ENCODE results near the gene MFAP4. TPM values are rescaled to one million over a fixed set of nuclear protein-coding genes. Genes with fewer than 3 reads are reported as not detected.

The MFAP4 gene
- total RNA-seq, 1 experiment from 2014 or later: 0.52 TPM

DNA sequence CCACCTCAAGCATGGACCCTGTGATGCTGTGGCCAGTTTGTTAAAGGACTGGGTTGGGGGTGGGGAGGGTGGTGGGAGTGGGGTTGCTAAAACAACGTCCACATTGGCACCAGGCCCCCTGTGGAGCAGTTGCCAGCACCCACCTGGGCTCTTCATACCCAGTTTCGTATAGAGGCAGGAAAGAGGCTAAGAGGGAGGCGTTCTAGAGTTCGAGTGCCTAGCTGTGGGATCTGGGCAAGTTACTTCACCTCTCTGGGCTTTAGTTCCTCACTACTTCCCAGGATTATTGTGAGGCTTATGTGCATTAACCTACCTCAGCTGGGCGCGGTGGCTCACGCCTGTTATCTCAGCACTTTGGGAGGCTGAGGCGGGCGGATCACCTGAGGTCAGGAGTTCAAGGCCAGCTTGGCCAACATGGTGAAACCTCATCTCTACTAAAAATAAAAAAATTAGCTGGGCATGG, 1.4 kb downstream of the MFAP4 start:
- no peak overlapping the region for H3K4me2 ChIP-seq (ENCODE audit: low read length)
- BruUV-seq (replicated peaks): no TSS peak
- ATAC-seq (no peak), DNase-seq (ENCODE audit: low read depth, low spot score) (no peak)
- H3K4me1 ChIP-seq (ENCODE audit: control insufficient read depth in 1 of 2, insufficient read depth in 2 of 2, low read length in 2 of 2): peaks cover 0 to 20% of the 10 kb centered on the region in 2 experiments; a peak in 2 of 4 replicates
- ChIA-PET CTCF (no interaction called here), POLR2A (no interaction called here), RAD21 (ENCODE audit: low non-redundant PET in 1 of 2, low total read pairs in 2 of 2, uncharacterized antibody in 2 of 2, unreplicated experiment in 2 of 2) (no interaction called here)
- H3K27ac ChIP-seq (ENCODE audit: low read depth, low read length): no peak overlapping the region
- intact Hi-C loops (cut with micrococcal nuclease): no loop called here
- H3K36me3 ChIP-seq (ENCODE audit: control insufficient read depth in 1 of 2, insufficient read depth in 2 of 2, low read length in 2 of 2): peaks cover 10 to 16% of the 10 kb centered on the region in 2 experiments; a peak in 2 of 4 replicates
- no peak overlapping the region for H3K9ac ChIP-seq (ENCODE audit: low read length)
- no peak overlapping the region for H2AFZ ChIP-seq (ENCODE audit: low read depth, low read length, poor library complexity, severe bottlenecking)
- H3K27me3 ChIP-seq (ENCODE audit: insufficient read depth, low read length): no peaks in the 10 kb centered on the region
- H3K4me3 ChIP-seq (replicated peaks in 1 of 2; ENCODE audit: low read depth in 1 of 2, low read length in 2 of 2): no peak overlapping the region
- H3K9me3 ChIP-seq (ENCODE audit: control insufficient read depth in 1 of 2, insufficient read depth in 1 of 2, low read depth in 1 of 2, low read length in 2 of 2): no peaks in the 10 kb centered on the region
- H3K79me2 ChIP-seq (ENCODE audit: insufficient read depth, low read length): no peaks in the 10 kb centered on the region
- TF ChIP-seq EGR1 (IDR thresholded peaks at IDR 0.05; ENCODE audit: low read depth) (no peak), POLR2A (IDR thresholded peaks at IDR 0.05; ENCODE audit: borderline replicate concordance, extremely low read depth, insufficient read depth, insufficient read length) (no peak), SRF (IDR thresholded peaks at IDR 0.05; ENCODE audit: low read depth) (no peak), EZH2phosphoT487 (IDR thresholded peaks at IDR 0.05; ENCODE audit: borderline replicate concordance) (no peak), ZFX (IDR thresholded peaks at IDR 0.05) (no peak), CEBPB (IDR thresholded peaks at IDR 0.05; ENCODE audit: low read depth) (no peak), YY1 (IDR thresholded peaks at IDR 0.05; ENCODE audit: extremely low read depth, insufficient replicate concordance, low read depth, low read length) (no peak), ELF1 (IDR thresholded peaks at IDR 0.05; ENCODE audit: borderline replicate concordance, low read depth) (no peak), CBX3 (IDR thresholded peaks at IDR 0.05; ENCODE audit: low read depth) (no peak), POLR2AphosphoS5 (IDR thresholded peaks at IDR 0.05; ENCODE audit: low read depth, low read length) (no peak), EZH2 (IDR thresholded peaks at IDR 0.05) (no peak), TCF7L2 (IDR thresholded peaks at IDR 0.05; ENCODE audit: borderline replicate concordance, extremely low read depth, insufficient read depth, insufficient read length) (no peak), SIN3A (IDR thresholded peaks at IDR 0.05; ENCODE audit: low read depth) (no peak), ZNF274 (IDR thresholded peaks at IDR 0.05; ENCODE audit: low read depth, low read length) (no peak)
- TF ChIP-seq, protein P1, sequence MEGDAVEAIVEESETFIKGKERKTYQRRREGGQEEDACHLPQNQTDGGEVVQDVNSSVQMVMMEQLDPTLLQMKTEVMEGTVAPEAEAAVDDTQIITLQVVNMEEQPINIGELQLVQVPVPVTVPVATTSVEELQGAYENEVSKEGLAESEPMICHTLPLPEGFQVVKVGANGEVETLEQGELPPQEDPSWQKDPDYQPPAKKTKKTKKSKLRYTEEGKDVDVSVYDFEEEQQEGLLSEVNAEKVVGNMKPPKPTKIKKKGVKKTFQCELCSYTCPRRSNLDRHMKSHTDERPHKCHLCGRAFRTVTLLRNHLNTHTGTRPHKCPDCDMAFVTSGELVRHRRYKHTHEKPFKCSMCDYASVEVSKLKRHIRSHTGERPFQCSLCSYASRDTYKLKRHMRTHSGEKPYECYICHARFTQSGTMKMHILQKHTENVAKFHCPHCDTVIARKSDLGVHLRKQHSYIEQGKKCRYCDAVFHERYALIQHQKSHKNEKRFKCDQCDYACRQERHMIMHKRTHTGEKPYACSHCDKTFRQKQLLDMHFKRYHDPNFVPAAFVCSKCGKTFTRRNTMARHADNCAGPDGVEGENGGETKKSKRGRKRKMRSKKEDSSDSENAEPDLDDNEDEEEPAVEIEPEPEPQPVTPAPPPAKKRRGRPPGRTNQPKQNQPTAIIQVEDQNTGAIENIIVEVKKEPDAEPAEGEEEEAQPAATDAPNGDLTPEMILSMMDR (IDR thresholded peaks at IDR 0.05 in 2 of 3, conservative IDR thresholded peaks at IDR 0.05 in 1 of 3; ENCODE audit: borderline replicate concordance in 1 of 3, insufficient read depth in 1 of 3, low read depth in 2 of 3, low read length in 2 of 3): no peak
- TF ChIP-seq, protein P2, sequence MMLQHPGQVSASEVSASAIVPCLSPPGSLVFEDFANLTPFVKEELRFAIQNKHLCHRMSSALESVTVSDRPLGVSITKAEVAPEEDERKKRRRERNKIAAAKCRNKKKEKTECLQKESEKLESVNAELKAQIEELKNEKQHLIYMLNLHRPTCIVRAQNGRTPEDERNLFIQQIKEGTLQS (IDR thresholded peaks at IDR 0.05): no peak
- TF ChIP-seq, protein P3, sequence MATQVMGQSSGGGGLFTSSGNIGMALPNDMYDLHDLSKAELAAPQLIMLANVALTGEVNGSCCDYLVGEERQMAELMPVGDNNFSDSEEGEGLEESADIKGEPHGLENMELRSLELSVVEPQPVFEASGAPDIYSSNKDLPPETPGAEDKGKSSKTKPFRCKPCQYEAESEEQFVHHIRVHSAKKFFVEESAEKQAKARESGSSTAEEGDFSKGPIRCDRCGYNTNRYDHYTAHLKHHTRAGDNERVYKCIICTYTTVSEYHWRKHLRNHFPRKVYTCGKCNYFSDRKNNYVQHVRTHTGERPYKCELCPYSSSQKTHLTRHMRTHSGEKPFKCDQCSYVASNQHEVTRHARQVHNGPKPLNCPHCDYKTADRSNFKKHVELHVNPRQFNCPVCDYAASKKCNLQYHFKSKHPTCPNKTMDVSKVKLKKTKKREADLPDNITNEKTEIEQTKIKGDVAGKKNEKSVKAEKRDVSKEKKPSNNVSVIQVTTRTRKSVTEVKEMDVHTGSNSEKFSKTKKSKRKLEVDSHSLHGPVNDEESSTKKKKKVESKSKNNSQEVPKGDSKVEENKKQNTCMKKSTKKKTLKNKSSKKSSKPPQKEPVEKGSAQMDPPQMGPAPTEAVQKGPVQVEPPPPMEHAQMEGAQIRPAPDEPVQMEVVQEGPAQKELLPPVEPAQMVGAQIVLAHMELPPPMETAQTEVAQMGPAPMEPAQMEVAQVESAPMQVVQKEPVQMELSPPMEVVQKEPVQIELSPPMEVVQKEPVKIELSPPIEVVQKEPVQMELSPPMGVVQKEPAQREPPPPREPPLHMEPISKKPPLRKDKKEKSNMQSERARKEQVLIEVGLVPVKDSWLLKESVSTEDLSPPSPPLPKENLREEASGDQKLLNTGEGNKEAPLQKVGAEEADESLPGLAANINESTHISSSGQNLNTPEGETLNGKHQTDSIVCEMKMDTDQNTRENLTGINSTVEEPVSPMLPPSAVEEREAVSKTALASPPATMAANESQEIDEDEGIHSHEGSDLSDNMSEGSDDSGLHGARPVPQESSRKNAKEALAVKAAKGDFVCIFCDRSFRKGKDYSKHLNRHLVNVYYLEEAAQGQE (IDR thresholded peaks at IDR 0.05; ENCODE audit: low read depth): no peak
- no peaks in the 10 kb centered on the region for H4K20me1 ChIP-seq (ENCODE audit: insufficient read depth)
- no peaks in the 10 kb centered on the region for H3K9me2 ChIP-seq (ENCODE audit: insufficient read depth)
